Endodermal cell (in vitro differentiated cells): ENCODE measurements around the gene SS18L1. TPM values are rescaled to one million over a fixed set of nuclear protein-coding genes. Genes with fewer than 3 reads are reported as not detected.
A peak's percentile ranks its signal among the peaks of the same experiment; 100 is the strongest.

Source experiments
- DNase-seq: peaks from one replicate; pipeline ENCODE4 v3.0.0-alpha.2; 2017
- H3K27ac ChIP-seq: 2 replicates; pipeline ENCODE4 v1.5.1; 2013; ENCODE audit warnings: mild to moderate bottlenecking, low read depth, low read length, moderate library complexity
- H3K27me3 ChIP-seq: 2 replicates; pipeline ENCODE4 v1.6.1; 2013; ENCODE audit warnings: mild to moderate bottlenecking, low read length, moderate library complexity; ENCODE audit not compliant: insufficient read depth, control insufficient read depth, poor library complexity, severe bottlenecking
- H3K36me3 ChIP-seq: 2 replicates; pipeline ENCODE4 v1.7.0; 2013; ENCODE audit warnings: mild to moderate bottlenecking, low read length, moderate library complexity; ENCODE audit not compliant: control insufficient read depth, insufficient read depth
- H3K4me1 ChIP-seq: one replicate; pipeline ENCODE4 v1.7.0; 2013; ENCODE audit warnings: low read length; ENCODE audit not compliant: control insufficient read depth, insufficient read depth
- H3K4me3 ChIP-seq: 2 replicates; pipeline ENCODE4 v1.5.1; 2013; ENCODE audit warnings: mild to moderate bottlenecking, low read length, moderate library complexity
- H3K9ac ChIP-seq: 2 replicates; pipeline ENCODE4 v1.6.1; 2013; ENCODE audit warnings: mild to moderate bottlenecking, low read length, moderate library complexity; ENCODE audit not compliant: poor library complexity, severe bottlenecking; ENCODE audit errors: extremely low read depth
- H3K9me3 ChIP-seq: 2 replicates; pipeline ENCODE4 v1.6.1; 2013; ENCODE audit warnings: mild to moderate bottlenecking, low read length, moderate library complexity; ENCODE audit not compliant: control insufficient read depth
- H3K27ac Mint-ChIP-seq: 2 replicates; pipeline ENCODE4 v1.8.0; 2020; ENCODE audit warnings: mixed read lengths
- H3K27me3 Mint-ChIP-seq: 2 replicates; pipeline ENCODE4 v1.8.0; 2021; ENCODE audit warnings: mild to moderate bottlenecking, mixed read lengths; ENCODE audit not compliant: insufficient read depth
- H3K36me3 Mint-ChIP-seq: 2 replicates; pipeline ENCODE4 v1.8.0; 2020; ENCODE audit warnings: low read depth, mixed read lengths
- H3K4me1 Mint-ChIP-seq: 2 replicates; pipeline ENCODE4 v1.8.0; 2020; ENCODE audit warnings: mixed read lengths
- H3K4me3 Mint-ChIP-seq: 2 replicates; pipeline ENCODE4 v1.8.0; 2020; ENCODE audit warnings: mild to moderate bottlenecking, moderate library complexity, mixed read lengths
- H3K9me3 Mint-ChIP-seq: 2 replicates; pipeline ENCODE4 v1.8.0; 2020; ENCODE audit warnings: mild to moderate bottlenecking, mixed read lengths
- WGBS, 2 experiments: methylation state at CpG; one replicate each; pipeline versions ENCODE4 v1.1.5 to v1.1.7; 2013; ENCODE audit warnings: missing lambda C conversion rate in 2 of 2, mixed read lengths in 1 of 2; ENCODE audit not compliant: insufficient coverage in 1 of 2, insufficient read length in 1 of 2; 5-methylcytosine and 5-hydroxymethylcytosine counted together
- total RNA-seq, 2 donors: library from RNA; stranded (reverse); fragmentation: NEBNext Ultra II Directional in 1 of 2; extraction: Animal tissue kit (Norgen Biotek cat#: 25700) in 1 of 2; gene quantifications; 2 replicates in 1 of 2; 3 replicates in 1 of 2; pipeline ENCODE4 v1.2.1, GENCODE V29; 2021
- TF ChIP-seq, protein P1 (sequence below): fragments of 200-600 bp; sonication (generic); conservative IDR thresholded peaks from 2 replicates; pipeline ENCODE4 v1.5.0; 2021; ENCODE audit warnings: antibody characterized with exemption, mild to moderate bottlenecking

SS18L1 gene
- total RNA-seq, 2 donors from 2014 or later = 23.2 to 28.8 TPM

DNA sequence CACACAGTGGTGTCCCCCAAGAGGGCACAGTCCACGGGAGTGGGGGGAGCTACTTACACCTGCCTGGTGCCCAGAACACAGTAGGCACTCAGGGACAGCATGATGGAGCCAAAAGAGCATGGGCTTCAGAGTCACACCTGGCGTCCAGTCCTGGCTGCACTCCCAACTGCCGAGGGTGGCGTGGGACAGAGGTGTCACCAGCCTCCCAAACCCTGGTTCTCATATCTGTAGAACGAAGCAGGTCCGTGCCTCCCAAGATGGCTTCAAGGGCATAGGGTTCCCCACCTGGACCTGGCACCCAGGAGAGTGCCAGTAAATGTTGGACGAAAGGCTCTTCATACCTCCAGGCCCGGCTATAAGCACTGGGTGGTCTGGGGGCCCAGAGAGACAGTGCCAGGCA is 67.6 kb downstream of the SS18L1 start:
- Histone ChIP-seq H3K36me3 (no peaks in the 10 kb centered on the region), H3K9me3 (no peaks in the 10 kb centered on the region), H3K4me3 (no peak overlapping the region), H3K9ac (no peak overlapping the region), H3K27me3 (peaks cover 20% of the 10 kb centered on the region), H3K27ac (no peak overlapping the region), H3K4me1 (no peaks in the 10 kb centered on the region)
- 89 to 95% methylated on average over 8 of the region's 8 CpGs for WGBS, 2 experiments
- H3K4me3 Mint-ChIP-seq = no peak overlapping the region
- no peak overlapping the region for H3K27ac Mint-ChIP-seq
- H3K27me3 Mint-ChIP-seq = peaks cover 10% of the 10 kb centered on the region
- no peaks in the 10 kb centered on the region for H3K9me3 Mint-ChIP-seq
- no peak for DNase-seq
- H3K36me3 Mint-ChIP-seq = no peaks in the 10 kb centered on the region
- TF ChIP-seq, protein P1, sequence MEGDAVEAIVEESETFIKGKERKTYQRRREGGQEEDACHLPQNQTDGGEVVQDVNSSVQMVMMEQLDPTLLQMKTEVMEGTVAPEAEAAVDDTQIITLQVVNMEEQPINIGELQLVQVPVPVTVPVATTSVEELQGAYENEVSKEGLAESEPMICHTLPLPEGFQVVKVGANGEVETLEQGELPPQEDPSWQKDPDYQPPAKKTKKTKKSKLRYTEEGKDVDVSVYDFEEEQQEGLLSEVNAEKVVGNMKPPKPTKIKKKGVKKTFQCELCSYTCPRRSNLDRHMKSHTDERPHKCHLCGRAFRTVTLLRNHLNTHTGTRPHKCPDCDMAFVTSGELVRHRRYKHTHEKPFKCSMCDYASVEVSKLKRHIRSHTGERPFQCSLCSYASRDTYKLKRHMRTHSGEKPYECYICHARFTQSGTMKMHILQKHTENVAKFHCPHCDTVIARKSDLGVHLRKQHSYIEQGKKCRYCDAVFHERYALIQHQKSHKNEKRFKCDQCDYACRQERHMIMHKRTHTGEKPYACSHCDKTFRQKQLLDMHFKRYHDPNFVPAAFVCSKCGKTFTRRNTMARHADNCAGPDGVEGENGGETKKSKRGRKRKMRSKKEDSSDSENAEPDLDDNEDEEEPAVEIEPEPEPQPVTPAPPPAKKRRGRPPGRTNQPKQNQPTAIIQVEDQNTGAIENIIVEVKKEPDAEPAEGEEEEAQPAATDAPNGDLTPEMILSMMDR = no peak
- no peaks in the 10 kb centered on the region for H3K4me1 Mint-ChIP-seq

DNA sequence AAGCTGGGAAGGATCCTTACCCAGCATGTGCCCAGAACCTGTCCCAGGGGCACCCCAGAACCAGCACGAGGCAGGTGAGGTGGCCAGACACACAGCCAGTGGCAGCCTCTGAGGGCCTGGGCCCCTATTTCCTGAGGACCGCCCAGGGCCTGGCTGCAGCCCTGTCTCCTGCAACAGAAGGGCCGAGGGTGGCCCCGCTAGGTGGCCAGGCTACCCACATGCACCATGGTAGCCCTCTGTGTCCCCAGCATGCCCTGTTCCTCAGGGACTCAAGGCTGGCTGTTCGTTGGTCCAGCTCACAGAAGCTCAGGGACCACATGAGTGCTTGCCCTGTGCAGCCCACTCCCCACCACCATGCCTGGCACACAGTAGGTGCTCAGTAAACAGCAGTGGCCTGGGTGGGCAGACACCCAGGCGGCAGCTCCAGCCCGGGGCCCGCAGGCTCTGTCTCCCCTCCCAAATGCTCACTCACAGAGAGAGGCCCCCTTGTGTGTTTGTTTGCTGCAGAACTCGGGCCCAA is 68.3 kb downstream of the SS18L1 start:
- Histone ChIP-seq H3K9ac (no peak overlapping the region), H3K4me3 (no peak overlapping the region), H3K27me3 (peaks cover 20% of the 10 kb centered on the region), H3K9me3 (no peaks in the 10 kb centered on the region), H3K36me3 (no peaks in the 10 kb centered on the region), H3K27ac (peak overlapping the region; percentile 94), H3K4me1 (no peaks in the 10 kb centered on the region)
- no peaks in the 10 kb centered on the region for H3K9me3 Mint-ChIP-seq
- TF ChIP-seq, protein P1 = no peak
- H3K36me3 Mint-ChIP-seq = no peaks in the 10 kb centered on the region
- DNase-seq = no peak
- H3K4me3 Mint-ChIP-seq = no peak overlapping the region
- no peaks in the 10 kb centered on the region for H3K4me1 Mint-ChIP-seq
- H3K27me3 Mint-ChIP-seq = peaks cover 13% of the 10 kb centered on the region
- WGBS, 2 experiments = 77 to 91% methylated on average over 7 to 9 of the region's 9 CpGs
- H3K27ac Mint-ChIP-seq = no peak overlapping the region

DNA sequence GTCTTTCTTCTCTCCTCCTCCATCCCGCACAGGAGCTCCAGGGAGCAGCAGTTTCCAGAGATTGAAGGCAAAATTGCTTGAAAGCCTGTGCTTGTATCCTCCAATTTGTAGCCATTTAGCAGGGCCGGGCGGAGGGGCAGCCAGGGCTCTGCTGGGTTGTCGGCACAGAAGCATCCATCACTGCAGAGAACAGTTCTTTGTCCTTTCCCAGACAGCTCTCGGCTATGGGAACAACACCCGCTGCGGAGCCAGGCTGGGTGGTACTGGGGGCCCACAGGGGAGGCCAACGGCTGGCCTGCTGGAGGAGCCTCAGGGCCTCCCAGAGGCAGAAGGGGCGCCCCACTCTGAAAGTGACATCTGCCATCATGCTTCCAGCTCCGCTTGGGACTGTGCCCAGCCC is 68.7 kb downstream of the SS18L1 start:
- Histone ChIP-seq H3K27me3 (peaks cover 25% of the 10 kb centered on the region), H3K9ac (no peak overlapping the region)
- H3K4me1 Mint-ChIP-seq = no peaks in the 10 kb centered on the region

More for the DNA sequence above, 68.7 kb downstream of the SS18L1 start:
- no peak overlapping the region for H3K4me3 ChIP-seq
- TF ChIP-seq, protein P1 = no peak
- Mint-ChIP-seq H3K27me3 (peaks cover 18% of the 10 kb centered on the region), H3K4me3 (no peak overlapping the region), H3K27ac (no peak overlapping the region), H3K9me3 (no peaks in the 10 kb centered on the region), H3K36me3 (no peaks in the 10 kb centered on the region)
- WGBS, 2 experiments = 63 to 78% methylated on average over 5 to 10 of the region's 10 CpGs
- no peaks in the 10 kb centered on the region for H3K4me1 ChIP-seq
- no peaks in the 10 kb centered on the region for H3K36me3 ChIP-seq
- DNase-seq = no peak
- peak overlapping the region; percentile 94 for H3K27ac ChIP-seq
- H3K9me3 ChIP-seq = no peaks in the 10 kb centered on the region
